Activated effector memory CD4-positive, alpha-beta T cell treated with anti-CD3 and anti-CD28 coated beads, Interleukin-2, amount 50 U/mL, for 16 hours (primary cell): Measurements from ENCODE around the gene POLQ.
"Not testable (repeated sequence)": the region's sequence is repeated elsewhere in the genome, so short reads cannot be mapped to it uniquely, and the experiment has no call there.

Experiments
- DNase-seq: peaks from one replicate; pipeline ENCODE4 v3.0.0-alpha.2; 2020

The POLQ gene

GRCh38 chr3:121545574-121546455 is at the start of gene POLQ:
Gene POLQ (minus strand): TSS chr3:121545988. CDS start chr3:121545877, 111 bp downstream.
- DNase-seq: peak; percentile 95

DNA sequence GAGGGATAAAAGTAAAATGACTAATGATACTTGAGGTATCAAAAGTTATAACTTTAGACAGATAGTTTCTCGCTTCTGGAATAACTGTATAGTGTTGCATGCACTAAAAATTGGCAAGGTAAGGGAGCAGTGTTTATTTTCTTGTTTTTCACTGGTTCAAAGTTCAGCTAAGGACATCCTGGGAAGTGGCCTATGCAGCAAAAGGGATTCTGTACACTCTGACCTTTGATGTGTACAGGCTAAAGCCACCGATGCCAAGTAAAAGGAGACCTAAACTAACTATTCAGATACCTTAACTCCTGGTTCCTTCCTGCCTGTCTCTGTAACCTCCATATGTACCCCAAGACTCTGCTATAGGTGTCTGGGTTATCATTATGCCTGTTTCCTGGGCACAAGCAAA is 49.1 kb upstream of the POLQ start:
- DNase-seq: no peak

DNA sequence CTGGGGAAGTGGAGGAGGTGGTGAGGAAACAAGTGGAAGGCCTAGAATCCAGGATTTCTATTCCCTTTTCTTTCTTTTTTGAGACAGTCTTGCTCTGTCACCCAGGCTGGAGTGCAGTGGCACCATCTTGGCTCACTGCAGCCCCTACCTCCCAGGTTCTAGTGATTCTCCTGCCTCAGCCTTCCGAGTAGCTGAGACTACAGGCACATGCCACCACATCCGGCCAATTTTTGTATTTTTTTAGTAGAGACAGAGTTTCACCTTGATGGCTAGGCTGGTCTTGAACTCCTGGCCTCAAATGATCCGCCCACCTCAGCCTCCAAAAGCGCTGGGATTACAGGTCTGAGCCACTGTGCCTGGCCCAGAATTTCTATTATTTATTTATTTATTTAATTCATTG is 48.0 kb upstream of the POLQ start:
- DNase-seq: not testable (repeated sequence)

DNA sequence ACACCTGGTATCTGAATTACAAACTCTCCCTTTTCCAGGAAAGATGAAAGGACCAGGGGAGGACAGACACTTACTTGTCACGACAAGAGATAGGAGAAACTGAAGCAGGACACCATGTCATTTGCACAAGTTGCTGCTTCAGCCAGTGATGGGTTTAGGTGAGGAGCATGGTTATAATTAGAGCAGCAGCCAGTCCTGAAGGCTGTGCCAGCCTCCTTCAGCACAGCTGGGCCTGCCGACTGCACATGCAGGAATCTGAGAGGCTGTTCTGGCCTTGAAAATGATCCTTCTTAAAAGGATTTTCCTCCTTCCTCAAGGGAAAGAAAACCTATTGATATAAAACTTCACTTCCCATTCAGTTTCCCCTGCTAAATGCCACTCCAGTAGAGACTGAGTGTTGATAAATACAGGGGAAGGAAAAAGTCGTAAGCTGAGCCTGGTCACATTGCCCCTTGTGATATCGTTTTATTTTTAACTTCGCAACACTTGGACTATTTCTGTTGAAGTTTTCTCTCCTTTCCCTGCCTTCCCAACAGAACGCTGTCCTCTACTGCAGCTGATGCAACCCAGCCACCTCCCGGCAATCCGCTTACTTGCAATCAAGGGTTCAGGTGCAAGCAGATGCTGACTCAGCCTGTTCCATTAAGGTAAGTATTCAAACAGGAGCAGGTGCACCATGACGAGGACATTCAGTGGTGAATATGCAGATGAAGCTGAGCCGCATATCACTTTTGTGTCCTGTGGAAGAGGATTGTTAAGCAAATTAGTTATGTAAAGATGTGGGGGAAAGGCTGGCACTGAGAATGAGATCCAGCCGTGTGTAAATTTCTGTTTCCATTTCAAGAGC is 47.3 kb upstream of the POLQ start, which contains the start of gene FBXO40:
Gene FBXO40 (plus strand): TSS at position 524 of the 847 bp plus-strand sequence. CDS start 27,197 bp downstream, outside the sequence.
- DNase-seq: no peak

DNA sequence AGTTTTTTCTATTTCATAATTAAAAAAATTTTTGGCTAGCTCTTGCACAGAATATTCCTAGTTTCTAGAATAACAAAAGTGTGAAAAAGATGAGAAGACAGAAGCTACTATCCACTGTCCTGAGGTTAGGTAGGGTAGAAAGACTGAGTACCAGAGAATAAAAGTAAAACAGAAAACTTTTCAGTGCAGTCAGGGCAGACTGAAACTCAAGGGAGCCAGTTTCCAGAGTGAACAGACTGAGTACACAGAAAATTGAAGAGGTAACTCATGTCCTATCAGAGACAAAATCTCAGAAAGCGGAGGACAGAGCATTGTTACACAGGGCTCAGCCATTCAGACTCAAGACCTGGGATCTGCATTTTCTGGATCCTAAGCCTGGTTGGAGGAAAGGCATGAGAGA is 38.6 kb upstream of the POLQ start:
- no peak for DNase-seq

- DNase-seq: no peak
Observed at GRCh38 chr3:121581691-121582090, 35.9 kb upstream of the POLQ start.

DNA sequence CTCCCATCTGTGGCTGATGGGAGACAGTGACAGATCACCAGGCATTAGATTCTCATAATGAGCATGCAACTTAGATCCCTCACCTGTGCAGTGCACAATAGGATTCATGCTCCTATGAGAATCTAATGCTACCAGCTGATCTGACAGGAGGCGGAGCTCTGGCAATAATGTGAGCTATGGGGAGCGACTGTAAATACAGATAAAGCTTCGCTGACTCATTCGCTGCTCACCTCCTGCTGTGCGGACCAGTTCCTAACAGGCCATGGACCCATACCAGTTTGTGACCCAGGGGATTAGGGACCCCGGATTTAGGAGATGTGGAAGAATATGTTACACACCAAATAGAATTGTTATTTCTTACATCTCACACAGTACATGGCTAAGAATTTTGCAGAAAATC is 28.7 kb upstream of the POLQ start:
- DNase-seq: no peak

- DNase-seq: no peak
Observed at GRCh38 chr3:121567649-121568048, 21.9 kb upstream of the POLQ start, which contains the start of gene ARGFX. Gene ARGFX (plus strand): TSS chr3:121567949. CDS start chr3:121570714, 2,765 bp downstream.

DNA sequence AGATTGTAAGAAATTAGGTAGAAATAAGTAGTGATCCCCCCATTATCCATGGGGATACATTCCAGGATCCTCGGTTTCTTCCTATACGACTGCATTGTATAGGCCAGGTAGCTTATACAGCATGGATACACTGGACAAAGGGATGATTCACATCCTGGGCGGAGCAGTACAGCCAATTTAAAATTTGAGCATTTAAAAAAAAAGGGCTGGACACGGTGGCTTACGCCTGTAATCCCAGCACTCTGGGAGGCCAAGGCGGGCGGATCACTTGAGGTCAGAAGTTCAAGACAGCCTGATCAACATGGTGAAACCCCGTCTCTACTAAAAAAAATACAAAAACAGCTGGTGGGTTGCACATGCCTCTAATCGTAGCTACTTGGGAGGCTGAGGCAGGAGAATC is 21.0 kb upstream of the POLQ start:
- no peak for DNase-seq

GRCh38 chr3:121562148-121562547 is 16.4 kb upstream of the POLQ start:
- DNase-seq: no peak

- no peak for DNase-seq
Observed at GRCh38 chr3:121557426-121557934, 11.7 kb upstream of the POLQ start.

DNA sequence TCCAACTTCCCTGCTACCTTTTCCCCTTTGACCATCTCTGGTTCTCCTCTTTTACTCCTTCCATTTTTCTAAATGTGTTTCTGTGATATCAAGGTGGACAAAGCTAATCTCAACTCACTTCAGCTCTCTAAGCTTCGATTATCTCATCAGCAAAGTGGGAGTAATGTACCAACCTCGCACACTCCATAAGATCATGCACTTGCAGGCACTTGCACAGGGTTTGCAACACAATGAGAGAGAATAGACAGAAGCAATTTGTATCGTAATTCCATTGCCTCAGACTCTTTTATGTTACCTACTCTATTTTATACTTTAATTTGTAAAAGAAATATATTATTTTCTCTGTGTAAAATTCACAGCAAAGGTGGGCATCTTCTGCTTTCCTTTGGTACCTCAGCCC is 7.0 kb upstream of the POLQ start:
- DNase-seq: no peak

- DNase-seq: no peak
Observed at GRCh38 chr3:121552379-121552778, 6.6 kb upstream of the POLQ start.

DNA sequence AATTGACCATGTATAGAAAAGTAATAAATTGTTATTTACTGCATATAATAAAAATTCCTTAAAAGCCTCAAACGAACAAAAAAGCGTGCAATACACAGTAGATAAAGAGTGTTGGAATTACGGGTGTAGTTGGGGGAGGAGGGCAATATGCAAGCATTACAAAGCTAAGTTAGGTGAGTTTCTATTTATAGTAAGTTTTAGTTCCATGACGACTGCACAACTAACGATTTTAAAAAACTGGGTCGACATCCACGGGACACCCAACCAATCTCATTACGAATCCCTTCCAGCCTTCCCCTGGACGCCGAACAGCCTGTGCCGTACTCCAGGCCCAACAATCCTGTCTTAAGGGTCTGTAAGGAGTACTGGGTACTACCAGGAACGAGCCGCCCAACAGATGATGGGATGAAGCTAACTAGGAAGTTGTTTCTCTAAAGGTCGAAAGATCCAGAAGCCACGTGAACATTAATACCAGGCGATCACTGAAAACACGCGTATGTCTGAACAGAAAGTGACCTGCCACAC is 677 bp downstream of the POLQ start:
- DNase-seq: no peak

DNA sequence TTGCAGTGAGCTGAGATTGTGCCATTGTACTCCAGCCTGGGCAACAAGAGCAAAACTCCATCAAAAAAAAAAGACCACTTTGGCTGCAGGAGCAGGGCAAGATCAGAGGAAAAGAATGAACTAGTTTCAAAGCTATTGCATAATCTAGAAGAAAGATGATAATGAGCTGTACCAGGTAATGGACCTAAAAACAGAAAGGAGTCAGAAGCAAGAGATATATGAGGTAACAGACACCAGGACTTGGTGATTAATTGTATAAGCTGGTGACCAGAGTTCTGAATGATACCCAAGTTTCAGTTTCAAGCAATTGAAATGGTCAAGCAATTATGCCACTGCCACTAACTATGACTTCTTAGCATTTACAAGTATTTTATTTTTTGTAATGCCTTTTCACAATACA is 2.9 kb downstream of the POLQ start:
- DNase-seq: no peak

DNA sequence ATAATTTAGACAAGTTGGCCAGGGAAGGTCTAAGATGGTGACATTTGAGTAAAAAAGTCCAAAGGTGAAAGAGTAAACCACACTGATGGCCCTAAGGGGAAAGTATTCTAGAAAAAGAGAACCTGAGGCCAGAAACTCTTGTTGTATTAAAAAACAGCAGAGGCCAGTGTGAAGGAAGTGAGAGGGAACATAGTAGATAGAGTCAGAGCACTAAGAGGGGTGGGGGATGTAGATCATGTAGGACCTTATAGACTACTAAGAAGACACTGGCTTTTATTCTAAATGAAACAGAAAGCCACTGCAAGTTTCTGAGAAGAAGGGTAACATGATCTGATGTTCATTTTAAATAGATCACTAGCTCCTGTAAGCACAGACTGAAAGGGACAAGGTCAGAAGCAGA is 14.5 kb downstream of the POLQ start:
- DNase-seq: no peak

DNA sequence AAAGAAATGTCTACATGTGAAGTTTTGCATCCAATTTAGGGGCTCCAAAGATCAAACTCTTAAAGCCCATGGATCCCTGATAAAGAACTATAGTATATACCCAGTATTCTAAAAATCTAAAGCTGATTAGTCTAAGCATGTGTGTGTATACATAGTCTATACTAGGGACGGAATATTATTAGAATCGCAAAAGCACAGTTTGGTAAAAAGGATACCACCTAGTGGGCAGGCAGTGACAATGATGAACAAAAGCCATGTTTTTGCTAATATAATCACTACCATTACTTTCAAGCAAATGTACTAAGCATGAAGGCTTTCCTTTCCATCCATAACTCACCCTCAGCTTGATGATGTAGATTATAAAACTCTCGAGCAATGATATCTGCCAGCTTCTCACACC is 16.5 kb downstream of the POLQ start:
- DNase-seq: no peak

DNA sequence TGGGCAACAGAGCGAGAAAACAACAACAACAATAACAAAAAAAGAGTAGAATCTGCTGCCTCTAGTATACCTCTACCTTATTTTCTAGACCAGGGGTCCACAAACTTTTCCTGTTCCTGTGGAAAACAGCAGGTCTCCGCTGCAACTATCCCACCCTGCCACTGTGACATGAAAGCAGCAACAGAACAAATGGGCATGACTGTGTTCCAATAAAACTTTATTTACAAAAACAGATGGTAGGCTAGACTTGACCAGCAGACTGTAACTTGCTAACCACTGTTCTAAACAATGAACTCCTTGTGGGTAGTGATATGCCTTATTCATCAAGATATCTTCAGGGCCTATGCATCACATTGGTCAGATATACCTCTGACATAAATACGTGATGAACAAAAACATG is 25.3 kb downstream of the POLQ start:
- DNase-seq: no peak

DNA sequence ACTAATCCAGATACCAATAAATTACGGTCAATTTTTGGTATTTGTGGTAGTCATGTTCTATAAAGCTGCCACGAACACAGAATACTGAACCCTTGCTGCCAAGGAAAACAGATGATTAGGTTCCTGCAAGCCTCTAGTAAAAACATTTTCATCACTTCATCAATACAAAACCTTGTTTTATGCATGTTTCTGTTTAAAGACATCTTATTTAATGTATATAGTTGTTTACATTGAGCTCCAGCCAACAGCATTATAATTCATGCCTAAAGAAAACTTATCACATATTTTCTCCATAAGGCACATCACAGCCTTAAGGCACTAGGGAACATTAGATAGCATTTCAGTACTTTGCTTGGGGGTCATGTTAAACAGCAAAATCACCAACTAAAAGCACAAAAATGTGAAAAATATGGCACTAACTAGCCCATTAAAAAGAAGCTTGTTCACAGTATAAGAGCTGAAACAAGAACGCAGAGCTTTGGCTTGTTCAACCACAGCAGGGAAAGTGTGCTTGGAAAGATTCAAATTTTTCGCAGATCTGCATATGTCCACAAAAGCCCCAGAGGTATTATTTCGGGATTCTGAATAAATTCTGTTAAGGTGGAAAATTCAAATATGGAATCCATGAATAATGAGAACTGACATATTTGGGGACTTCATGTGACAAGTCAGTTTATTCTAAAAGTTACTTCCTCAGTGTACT is 27.7 kb downstream of the POLQ start:
- no peak for DNase-seq

- no peak for DNase-seq
Observed at GRCh38 chr3:121515862-121516261, 29.9 kb downstream of the POLQ start.

- DNase-seq: no peak
Observed at GRCh38 chr3:121515313-121515712, 30.5 kb downstream of the POLQ start.

DNA sequence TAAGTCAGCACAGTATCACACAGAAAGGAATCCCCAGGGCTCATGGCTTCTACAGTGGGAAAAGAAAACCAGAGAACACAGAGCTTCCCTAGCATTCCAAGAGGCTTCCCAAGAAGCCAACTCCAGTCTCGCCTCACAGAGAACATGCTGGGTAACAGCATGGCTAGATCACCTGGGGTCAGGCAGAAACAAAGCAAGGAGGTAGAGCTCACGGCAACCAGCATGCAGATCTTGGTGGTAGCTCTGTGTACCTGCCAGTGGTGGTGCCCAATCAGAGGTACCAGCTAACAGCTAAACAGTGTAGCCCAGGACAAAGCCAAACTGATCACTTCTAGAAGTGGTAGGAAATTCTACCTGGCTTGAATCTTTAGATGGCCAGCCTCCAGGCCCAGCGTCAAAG is 31.3 kb downstream of the POLQ start:
- DNase-seq: no peak

DNA sequence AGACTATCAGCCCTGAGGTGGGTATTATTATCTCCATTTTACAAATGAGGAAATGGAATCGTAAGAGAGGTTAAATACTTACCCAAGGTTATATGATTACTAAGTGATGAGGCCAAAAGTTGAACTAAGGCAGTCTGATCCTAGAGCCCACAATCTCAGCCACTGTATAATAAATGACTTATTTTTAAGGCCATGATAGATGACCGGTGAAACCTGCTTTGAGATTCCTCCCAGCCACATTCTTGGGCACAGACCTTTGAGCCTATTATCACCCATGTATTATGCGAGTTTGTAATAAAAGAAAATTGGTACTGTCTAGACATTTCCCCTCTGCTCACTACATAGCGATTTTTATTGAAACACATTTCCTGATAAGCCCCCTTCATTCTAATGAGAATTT is 37.4 kb downstream of the POLQ start:
- DNase-seq: no peak
